Panc1 (cell line): ENCODE data around the gene GPR84.

Experiments
- POLR2AphosphoS5 ChIP-seq: IDR thresholded peaks from 2 replicates; pipeline ENCODE4 v1.6.1; 2012; ENCODE audit warnings: mild to moderate bottlenecking, low read depth, low read length, moderate library complexity
- REST ChIP-seq, 2 experiments: IDR thresholded peaks; 2 replicates each; pipeline ENCODE4 v1.6.1; 2011 to 2012; ENCODE audit warnings: low read depth in 2 of 2, control low read depth in 1 of 2, low read length in 1 of 2, mild to moderate bottlenecking in 1 of 2, moderate library complexity in 1 of 2; ENCODE audit not compliant: insufficient read depth in 1 of 2
- SIN3A ChIP-seq: IDR thresholded peaks from 2 replicates; pipeline ENCODE4 v1.6.1; 2012; ENCODE audit warnings: low read depth, mild to moderate bottlenecking, low read length, moderate library complexity, borderline replicate concordance; ENCODE audit not compliant: insufficient read depth
- TF ChIP-seq, protein P1 (sequence below): fragments of 450-650 bp; IDR thresholded peaks from 2 replicates; pipeline ENCODE4 v1.5.1; 2017; ENCODE audit warnings: mild to moderate bottlenecking

DNA sequence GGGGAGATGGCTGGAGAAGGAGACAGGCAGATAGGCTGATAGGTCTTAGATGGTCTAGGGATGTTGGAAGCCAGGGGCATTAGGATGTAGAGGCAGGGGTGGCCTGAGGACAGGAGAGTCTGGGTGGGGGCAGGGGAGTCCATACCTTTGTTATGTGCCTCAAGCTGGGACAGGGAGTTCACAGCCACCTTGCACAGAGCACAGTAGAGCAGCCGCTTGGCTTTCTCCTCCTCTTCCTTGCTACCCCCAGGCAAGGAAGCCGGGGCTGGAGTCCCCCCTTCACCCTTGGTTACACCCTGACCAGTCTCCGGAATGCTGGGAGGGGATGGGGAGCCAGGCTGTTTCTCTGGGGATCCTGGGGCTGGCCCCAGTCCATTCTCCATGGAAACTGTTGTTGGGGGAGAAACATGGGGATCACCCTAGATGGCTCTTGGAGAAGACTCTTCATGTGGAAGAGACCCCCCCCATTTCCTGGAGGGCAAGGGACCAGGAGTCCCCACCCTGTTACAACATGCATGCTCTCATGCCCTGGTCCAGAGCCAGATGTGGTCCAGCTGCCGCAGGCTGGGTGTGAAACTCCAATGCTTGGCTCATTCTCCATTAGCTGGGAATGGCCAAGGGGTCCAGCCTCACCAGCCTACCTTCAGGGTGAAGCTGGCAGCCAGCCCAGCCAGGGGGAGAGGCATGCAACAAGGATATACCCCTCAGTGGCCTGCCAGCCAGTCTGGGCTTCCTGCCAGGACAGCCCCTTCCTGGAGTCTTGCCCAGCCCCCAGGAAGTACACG is 7.2 kb upstream of the GPR84 start:
- TF ChIP-seq, protein P1, sequence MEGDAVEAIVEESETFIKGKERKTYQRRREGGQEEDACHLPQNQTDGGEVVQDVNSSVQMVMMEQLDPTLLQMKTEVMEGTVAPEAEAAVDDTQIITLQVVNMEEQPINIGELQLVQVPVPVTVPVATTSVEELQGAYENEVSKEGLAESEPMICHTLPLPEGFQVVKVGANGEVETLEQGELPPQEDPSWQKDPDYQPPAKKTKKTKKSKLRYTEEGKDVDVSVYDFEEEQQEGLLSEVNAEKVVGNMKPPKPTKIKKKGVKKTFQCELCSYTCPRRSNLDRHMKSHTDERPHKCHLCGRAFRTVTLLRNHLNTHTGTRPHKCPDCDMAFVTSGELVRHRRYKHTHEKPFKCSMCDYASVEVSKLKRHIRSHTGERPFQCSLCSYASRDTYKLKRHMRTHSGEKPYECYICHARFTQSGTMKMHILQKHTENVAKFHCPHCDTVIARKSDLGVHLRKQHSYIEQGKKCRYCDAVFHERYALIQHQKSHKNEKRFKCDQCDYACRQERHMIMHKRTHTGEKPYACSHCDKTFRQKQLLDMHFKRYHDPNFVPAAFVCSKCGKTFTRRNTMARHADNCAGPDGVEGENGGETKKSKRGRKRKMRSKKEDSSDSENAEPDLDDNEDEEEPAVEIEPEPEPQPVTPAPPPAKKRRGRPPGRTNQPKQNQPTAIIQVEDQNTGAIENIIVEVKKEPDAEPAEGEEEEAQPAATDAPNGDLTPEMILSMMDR, result no peak
- TF ChIP-seq POLR2AphosphoS5, result no peak
- TF ChIP-seq SIN3A, result no peak
- TF ChIP-seq REST (IDR thresholded peaks at IDR 0.05; ENCODE audit: insufficient read depth in 1 of 2, low read depth in 2 of 2, low read length in 1 of 2), result no peak
